ENCODE data around the gene ATP6V1E1.

ATP6V1E1 gene

GRCh38 chr22:17588606-17589005, 39.9 kb downstream of the ATP6V1E1 start:
- no CpG with 5 or more reads among the region's 11 CpGs for WGBS (ENCODE audit: extremely low coverage, insufficient coverage, low lambda C conversion rate)

GRCh38 chr22:17587629-17588028, 40.9 kb downstream of the ATP6V1E1 start:
- Histone ChIP-seq H3K23ac (ENCODE audit: low read length) (no peak overlapping the region), H4K8ac (ENCODE audit: low read depth, low read length) (no peak overlapping the region), H3K4ac (ENCODE audit: low read depth, low read length) (no peak overlapping the region), H3K9ac (ENCODE audit: low read length) (no peak overlapping the region), H3K27ac (ENCODE audit: low read depth, low read length) (no peak overlapping the region), H3K79me1 (ENCODE audit: low read length) (no peaks in the 10 kb centered on the region), H3K56ac (ENCODE audit: low read length) (no peak overlapping the region), H2BK120ac (ENCODE audit: low read depth, low read length) (no peak overlapping the region), H3K18ac (ENCODE audit: low read length) (no peak overlapping the region), H3K79me2 (ENCODE audit: control insufficient read depth, insufficient read depth, low read length) (no peaks in the 10 kb centered on the region), H3K4me1 (ENCODE audit: control insufficient read depth, low read depth, low read length) (no peaks in the 10 kb centered on the region), H3K36me3 (ENCODE audit: control insufficient read depth, insufficient read depth, low read length) (peaks cover 11% of the 10 kb centered on the region), H3K4me2 (ENCODE audit: low read length) (no peak overlapping the region), H3K27me3 (ENCODE audit: insufficient read depth, low read length, poor library complexity) (no peaks in the 10 kb centered on the region), H2BK5ac (ENCODE audit: low read length) (no peak overlapping the region), H4K5ac (ENCODE audit: low read length) (no peak overlapping the region), H2BK15ac (replicated peaks; ENCODE audit: low read depth) (no peak overlapping the region), H3K4me3 (ENCODE audit: low read length) (no peak overlapping the region), H2AK5ac (ENCODE audit: low read length) (no peak overlapping the region)
- DNase-seq = peak; percentile 59
- no CpG with 5 or more reads among the region's 14 CpGs for WGBS (ENCODE audit: extremely low coverage, insufficient coverage, low lambda C conversion rate)

More at GRCh38 chr22:17588606-17589005, 39.9 kb downstream of the ATP6V1E1 start:
- Histone ChIP-seq H3K4me1 (ENCODE audit: control insufficient read depth, low read depth, low read length) (no peaks in the 10 kb centered on the region), H3K27me3 (ENCODE audit: insufficient read depth, low read length, poor library complexity) (no peaks in the 10 kb centered on the region), H3K79me2 (ENCODE audit: control insufficient read depth, insufficient read depth, low read length) (no peaks in the 10 kb centered on the region), H3K9ac (ENCODE audit: low read length) (no peak overlapping the region), H3K79me1 (ENCODE audit: low read length) (no peaks in the 10 kb centered on the region), H3K4ac (ENCODE audit: low read depth, low read length) (no peak overlapping the region), H3K4me3 (ENCODE audit: low read length) (no peak overlapping the region), H3K4me2 (ENCODE audit: low read length) (no peak overlapping the region), H3K27ac (ENCODE audit: low read depth, low read length) (no peak overlapping the region), H4K5ac (ENCODE audit: low read length) (no peak overlapping the region), H2BK5ac (ENCODE audit: low read length) (no peak overlapping the region), H2AK5ac (ENCODE audit: low read length) (no peak overlapping the region), H3K23ac (ENCODE audit: low read length) (no peak overlapping the region), H4K8ac (ENCODE audit: low read depth, low read length) (no peak overlapping the region), H3K18ac (ENCODE audit: low read length) (no peak overlapping the region), H3K36me3 (ENCODE audit: control insufficient read depth, insufficient read depth, low read length) (peaks cover 11% of the 10 kb centered on the region), H3K56ac (ENCODE audit: low read length) (no peak overlapping the region), H2BK15ac (replicated peaks; ENCODE audit: low read depth) (no peak overlapping the region), H2BK120ac (ENCODE audit: low read depth, low read length) (no peak overlapping the region)
- DNase-seq = no peak

GRCh38 chr22:17586831-17587440, 41.6 kb downstream of the ATP6V1E1 start:
- H2BK15ac ChIP-seq (replicated peaks; ENCODE audit: low read depth) = no peak overlapping the region
- H3K23ac ChIP-seq (ENCODE audit: low read length) = no peak overlapping the region
- H3K56ac ChIP-seq (ENCODE audit: low read length) = no peak overlapping the region
- no peak overlapping the region for H3K4me2 ChIP-seq (ENCODE audit: low read length)
- H3K27ac ChIP-seq (ENCODE audit: low read depth, low read length) = no peak overlapping the region
- H2BK5ac ChIP-seq (ENCODE audit: low read length) = no peak overlapping the region
- no peaks in the 10 kb centered on the region for H3K27me3 ChIP-seq (ENCODE audit: insufficient read depth, low read length, poor library complexity)
- no peaks in the 10 kb centered on the region for H3K79me2 ChIP-seq (ENCODE audit: control insufficient read depth, insufficient read depth, low read length)
- no peak overlapping the region for H3K4me3 ChIP-seq (ENCODE audit: low read length)
- no peaks in the 10 kb centered on the region for H3K4me1 ChIP-seq (ENCODE audit: control insufficient read depth, low read depth, low read length)
- H4K8ac ChIP-seq (ENCODE audit: low read depth, low read length) = no peak overlapping the region
- no peak overlapping the region for H3K18ac ChIP-seq (ENCODE audit: low read length)
- H4K5ac ChIP-seq (ENCODE audit: low read length) = no peak overlapping the region
- H2AK5ac ChIP-seq (ENCODE audit: low read length) = no peak overlapping the region
- no peak overlapping the region for H3K4ac ChIP-seq (ENCODE audit: low read depth, low read length)
- H3K79me1 ChIP-seq (ENCODE audit: low read length) = no peaks in the 10 kb centered on the region
- H3K9ac ChIP-seq (ENCODE audit: low read length) = no peak overlapping the region
- DNase-seq = no peak
- H2BK120ac ChIP-seq (ENCODE audit: low read depth, low read length) = no peak overlapping the region
- H3K36me3 ChIP-seq (ENCODE audit: control insufficient read depth, insufficient read depth, low read length) = peaks cover 8% of the 10 kb centered on the region
- no CpG with 5 or more reads among the region's 14 CpGs for WGBS (ENCODE audit: extremely low coverage, insufficient coverage, low lambda C conversion rate)

GRCh38 chr22:17583151-17583550, 45.4 kb downstream of the ATP6V1E1 start:
- H3K4me2 ChIP-seq (ENCODE audit: low read length) = no peak overlapping the region
- no peaks in the 10 kb centered on the region for H3K79me2 ChIP-seq (ENCODE audit: control insufficient read depth, insufficient read depth, low read length)
- H3K4me3 ChIP-seq (ENCODE audit: low read length) = no peak overlapping the region
- no peaks in the 10 kb centered on the region for H3K27me3 ChIP-seq (ENCODE audit: insufficient read depth, low read length, poor library complexity)
- H3K9ac ChIP-seq (ENCODE audit: low read length) = no peak overlapping the region
- no peak overlapping the region for H2AK5ac ChIP-seq (ENCODE audit: low read length)
- WGBS (ENCODE audit: extremely low coverage, insufficient coverage, low lambda C conversion rate) = no CpG with 5 or more reads among the region's 10 CpGs
- H3K79me1 ChIP-seq (ENCODE audit: low read length) = no peaks in the 10 kb centered on the region
- no peak overlapping the region for H3K18ac ChIP-seq (ENCODE audit: low read length)
- no peak overlapping the region for H3K56ac ChIP-seq (ENCODE audit: low read length)
- H3K27ac ChIP-seq (ENCODE audit: low read depth, low read length) = no peak overlapping the region
- H3K23ac ChIP-seq (ENCODE audit: low read length) = no peak overlapping the region
- H2BK15ac ChIP-seq (replicated peaks; ENCODE audit: low read depth) = no peak overlapping the region
- H3K4ac ChIP-seq (ENCODE audit: low read depth, low read length) = no peak overlapping the region
- no peak for DNase-seq
- H3K36me3 ChIP-seq (ENCODE audit: control insufficient read depth, insufficient read depth, low read length) = no peaks in the 10 kb centered on the region
- no peak overlapping the region for H2BK120ac ChIP-seq (ENCODE audit: low read depth, low read length)
- no peak overlapping the region for H2BK5ac ChIP-seq (ENCODE audit: low read length)
- H4K8ac ChIP-seq (ENCODE audit: low read depth, low read length) = no peak overlapping the region
- no peak overlapping the region for H4K5ac ChIP-seq (ENCODE audit: low read length)
- H3K4me1 ChIP-seq (ENCODE audit: control insufficient read depth, low read depth, low read length) = peaks cover 3% of the 10 kb centered on the region

- Histone ChIP-seq H4K5ac (ENCODE audit: low read length) (no peak overlapping the region), H4K8ac (ENCODE audit: low read depth, low read length) (no peak overlapping the region), H3K27ac (ENCODE audit: low read depth, low read length) (no peak overlapping the region), H3K56ac (ENCODE audit: low read length) (no peak overlapping the region), H3K4ac (ENCODE audit: low read depth, low read length) (no peak overlapping the region), H3K4me1 (ENCODE audit: control insufficient read depth, low read depth, low read length) (peaks cover 3% of the 10 kb centered on the region), H3K18ac (ENCODE audit: low read length) (no peak overlapping the region), H3K79me1 (ENCODE audit: low read length) (no peaks in the 10 kb centered on the region), H2BK15ac (replicated peaks; ENCODE audit: low read depth) (no peak overlapping the region), H3K36me3 (ENCODE audit: control insufficient read depth, insufficient read depth, low read length) (no peaks in the 10 kb centered on the region), H3K79me2 (ENCODE audit: control insufficient read depth, insufficient read depth, low read length) (no peaks in the 10 kb centered on the region), H3K4me2 (ENCODE audit: low read length) (no peak overlapping the region), H2BK5ac (ENCODE audit: low read length) (no peak overlapping the region), H3K4me3 (ENCODE audit: low read length) (no peak overlapping the region), H2AK5ac (ENCODE audit: low read length) (no peak overlapping the region), H2BK120ac (ENCODE audit: low read depth, low read length) (no peak overlapping the region), H3K27me3 (ENCODE audit: insufficient read depth, low read length, poor library complexity) (no peaks in the 10 kb centered on the region), H3K9ac (ENCODE audit: low read length) (no peak overlapping the region), H3K23ac (ENCODE audit: low read length) (no peak overlapping the region)
- WGBS (ENCODE audit: extremely low coverage, insufficient coverage, low lambda C conversion rate) = no CpG with 5 or more reads among the region's 17 CpGs
- no peak for DNase-seq
Observed at GRCh38 chr22:17581631-17582030, 46.9 kb downstream of the ATP6V1E1 start.

GRCh38 chr22:17581056-17581455, 47.5 kb downstream of the ATP6V1E1 start:
- H2BK120ac ChIP-seq (ENCODE audit: low read depth, low read length) = no peak overlapping the region
- H3K4me2 ChIP-seq (ENCODE audit: low read length) = no peak overlapping the region
- H3K36me3 ChIP-seq (ENCODE audit: control insufficient read depth, insufficient read depth, low read length) = no peaks in the 10 kb centered on the region
- H3K23ac ChIP-seq (ENCODE audit: low read length) = no peak overlapping the region
- H4K5ac ChIP-seq (ENCODE audit: low read length) = no peak overlapping the region
- H3K4me3 ChIP-seq (ENCODE audit: low read length) = no peak overlapping the region
- H3K56ac ChIP-seq (ENCODE audit: low read length) = no peak overlapping the region
- H3K4me1 ChIP-seq (ENCODE audit: control insufficient read depth, low read depth, low read length) = peaks cover 5% of the 10 kb centered on the region
- no peaks in the 10 kb centered on the region for H3K79me1 ChIP-seq (ENCODE audit: low read length)
- peak overlapping the region; percentile 40 for H3K27ac ChIP-seq (ENCODE audit: low read depth, low read length)
- no peak overlapping the region for H2BK15ac ChIP-seq (replicated peaks; ENCODE audit: low read depth)
- no peaks in the 10 kb centered on the region for H3K79me2 ChIP-seq (ENCODE audit: control insufficient read depth, insufficient read depth, low read length)
- no peak overlapping the region for H4K8ac ChIP-seq (ENCODE audit: low read depth, low read length)
- H3K4ac ChIP-seq (ENCODE audit: low read depth, low read length) = no peak overlapping the region
- H3K18ac ChIP-seq (ENCODE audit: low read length) = no peak overlapping the region
- no peak for DNase-seq
- H3K27me3 ChIP-seq (ENCODE audit: insufficient read depth, low read length, poor library complexity) = no peaks in the 10 kb centered on the region
- no peak overlapping the region for H3K9ac ChIP-seq (ENCODE audit: low read length)
- no peak overlapping the region for H2AK5ac ChIP-seq (ENCODE audit: low read length)
- no CpG with 5 or more reads among the region's 21 CpGs for WGBS (ENCODE audit: extremely low coverage, insufficient coverage, low lambda C conversion rate)
- no peak overlapping the region for H2BK5ac ChIP-seq (ENCODE audit: low read length)
